Stimulated activated CD4-positive, alpha-beta T cell treated with anti-CD3 and anti-CD28 coated beads, Interleukin-12 subunit alpha, Interleukin-12 subunit beta, amount 100 ng/mL, for 48 hours (primary cell): ENCODE data around the gene GJA1.
"Not testable (repeated sequence)": the region's sequence is repeated elsewhere in the genome, so short reads cannot be mapped to it uniquely, and the experiment has no call there.

Experiments
- DNase-seq, 3 donors: peaks; one replicate each; pipeline ENCODE4 v3.0.0-alpha.2; 2020; ENCODE audit warnings: low read depth in 2 of 3, low spot score in 1 of 3

The GJA1 gene

DNA sequence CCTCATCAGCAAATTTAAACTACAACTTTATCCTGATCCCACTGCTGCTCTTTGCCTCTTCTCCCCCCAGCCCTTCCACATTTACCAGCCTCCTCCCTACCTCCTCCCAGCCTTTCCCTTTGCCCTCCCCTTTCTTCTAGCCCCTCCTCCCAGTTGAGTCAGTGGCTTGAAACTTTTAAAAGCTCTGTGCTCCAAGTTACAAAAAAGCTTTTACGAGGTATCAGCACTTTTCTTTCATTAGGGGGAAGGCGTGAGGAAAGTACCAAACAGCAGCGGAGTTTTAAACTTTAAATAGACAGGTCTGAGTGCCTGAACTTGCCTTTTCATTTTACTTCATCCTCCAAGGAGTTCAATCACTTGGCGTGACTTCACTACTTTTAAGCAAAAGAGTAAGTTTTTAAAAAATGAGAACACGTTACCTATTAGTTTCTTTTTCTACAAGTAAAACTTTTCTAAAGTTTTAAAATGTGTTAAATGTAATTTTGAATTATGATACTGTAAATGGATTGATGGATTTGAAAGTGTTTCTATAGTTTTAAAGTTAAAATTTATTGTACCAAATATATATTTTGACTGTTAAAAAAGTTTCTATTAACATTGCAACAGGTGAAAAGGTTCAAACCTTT lies at the start of gene GJA1:
Gene GJA1 (plus strand): TSS at position 203 of the 626 bp plus-strand sequence. CDS start 11,202 bp downstream, outside the sequence.
- DNase-seq: no peak

- not testable (repeated sequence) for DNase-seq
Observed at GRCh38 chr6:121386551-121386950, 48.9 kb upstream of the GJA1 start.

DNA sequence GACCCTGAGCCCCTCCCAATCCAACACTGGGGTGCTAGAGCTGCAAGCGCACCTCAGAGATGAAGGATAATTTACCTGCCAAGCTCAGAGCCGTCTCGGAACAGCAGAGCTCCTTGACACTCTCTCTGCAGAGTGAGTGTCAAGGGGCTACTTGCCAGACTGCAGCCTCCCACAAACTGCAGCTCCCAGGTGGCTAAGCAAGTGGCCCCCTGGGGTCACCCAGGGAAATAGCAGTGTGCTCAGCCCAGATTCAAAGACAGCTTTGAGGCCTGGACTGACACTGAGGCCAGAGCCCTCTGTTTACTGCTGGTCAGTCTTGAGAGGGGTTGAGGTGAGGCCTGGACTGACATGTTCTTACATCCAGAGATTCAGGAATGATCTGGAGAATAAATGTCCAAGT lies 46.0 kb upstream of the GJA1 start:
- no peak for DNase-seq

DNA sequence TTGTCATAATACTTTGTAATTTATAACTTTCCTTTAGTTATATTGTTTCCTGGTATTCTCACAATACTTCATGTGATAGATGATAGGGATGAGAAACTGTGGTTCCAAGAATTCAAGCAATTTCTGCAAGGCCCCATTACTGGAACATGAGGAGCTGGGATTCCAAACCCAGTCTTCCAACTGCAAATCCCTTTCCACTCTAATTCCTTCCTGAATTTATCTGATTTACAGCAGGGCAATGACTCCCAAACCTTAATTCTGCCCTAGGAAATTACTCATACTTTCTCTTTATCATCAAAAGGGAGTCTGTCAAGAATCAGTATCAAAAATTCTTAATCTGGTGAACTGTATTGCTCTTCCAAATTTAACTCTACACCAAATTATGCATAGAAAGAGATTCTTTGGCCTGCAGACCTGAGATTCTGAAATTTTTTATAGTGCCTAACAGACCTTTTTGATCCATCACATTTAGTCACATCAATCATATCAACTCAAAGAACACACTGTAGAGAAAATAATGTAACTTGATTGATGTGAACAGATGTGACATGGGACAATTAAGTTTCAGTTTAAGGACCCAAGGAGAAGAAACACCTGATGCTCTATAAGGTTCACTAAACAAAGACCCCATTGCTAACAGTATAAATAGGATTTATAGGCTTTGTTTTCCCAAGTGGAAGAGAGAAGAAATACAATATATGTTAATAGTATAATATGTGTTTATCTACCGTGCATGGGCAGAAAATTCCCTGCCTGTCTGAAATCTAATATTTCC lies 41.5 kb upstream of the GJA1 start:
- no peak for DNase-seq

DNA sequence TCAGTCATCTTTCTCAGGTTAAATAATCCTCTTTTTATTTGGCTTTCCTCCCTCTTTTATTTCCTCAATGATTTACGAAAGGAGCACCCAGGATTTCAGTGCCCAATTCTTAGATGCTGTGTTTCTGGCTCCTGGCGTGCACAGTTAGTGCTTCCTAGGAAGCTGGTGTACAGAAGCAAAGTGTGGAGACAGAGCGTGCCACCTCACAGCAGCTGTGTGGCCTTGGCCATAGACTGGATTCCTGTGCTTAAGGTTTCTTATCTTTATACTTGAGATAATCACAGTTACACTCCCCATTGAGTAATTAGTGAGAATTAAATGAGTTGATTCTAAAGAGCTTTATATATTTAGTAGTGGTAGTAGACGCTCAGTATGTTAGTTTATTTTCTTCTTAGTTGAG lies 39.7 kb upstream of the GJA1 start:
- DNase-seq: no peak

DNA sequence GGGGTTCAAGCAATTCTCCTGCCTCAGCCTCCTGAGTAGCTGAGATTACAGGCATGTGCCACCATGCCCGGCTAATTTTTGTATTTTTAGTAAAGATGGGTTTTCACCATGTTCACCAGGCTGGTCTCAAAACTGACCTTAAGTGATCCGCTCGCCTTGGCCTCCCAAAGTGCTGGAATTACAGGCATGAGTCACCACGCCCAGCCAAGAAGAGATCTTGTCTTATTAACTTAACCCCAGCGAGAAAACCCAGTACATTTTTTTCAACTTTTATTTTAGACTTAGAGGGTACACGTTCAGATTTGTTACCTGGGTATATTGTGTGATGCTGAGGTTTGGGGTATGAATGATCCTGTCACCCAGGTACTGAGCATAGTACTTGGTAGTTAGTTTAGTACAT lies 38.3 kb upstream of the GJA1 start:
- not testable (repeated sequence) for DNase-seq

- no peak for DNase-seq
Observed at GRCh38 chr6:121398127-121398526, 37.3 kb upstream of the GJA1 start.

- no peak for DNase-seq
Observed at GRCh38 chr6:121399966-121400365, 35.5 kb upstream of the GJA1 start.

DNA sequence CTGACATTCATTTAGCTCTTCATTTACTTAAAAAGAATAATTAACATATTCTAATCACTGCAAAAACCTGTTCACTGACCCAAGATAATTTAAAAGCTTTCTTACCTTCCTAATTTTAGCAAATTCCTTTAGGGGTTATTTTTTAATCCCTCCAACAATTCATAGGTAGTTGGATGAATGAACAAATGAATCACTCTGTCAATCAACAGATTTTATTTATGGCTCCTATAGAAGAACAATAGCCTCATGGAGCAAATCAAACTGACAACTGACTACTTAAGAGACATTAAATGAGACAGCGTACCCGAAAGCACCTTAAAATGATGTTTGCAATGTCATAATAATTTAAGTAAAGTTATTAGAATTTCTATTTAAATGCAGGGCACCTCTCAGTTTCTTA lies 31.5 kb upstream of the GJA1 start:
- no peak for DNase-seq

GRCh38 chr6:121405306-121405705 lies 30.1 kb upstream of the GJA1 start:
- DNase-seq: no peak

DNA sequence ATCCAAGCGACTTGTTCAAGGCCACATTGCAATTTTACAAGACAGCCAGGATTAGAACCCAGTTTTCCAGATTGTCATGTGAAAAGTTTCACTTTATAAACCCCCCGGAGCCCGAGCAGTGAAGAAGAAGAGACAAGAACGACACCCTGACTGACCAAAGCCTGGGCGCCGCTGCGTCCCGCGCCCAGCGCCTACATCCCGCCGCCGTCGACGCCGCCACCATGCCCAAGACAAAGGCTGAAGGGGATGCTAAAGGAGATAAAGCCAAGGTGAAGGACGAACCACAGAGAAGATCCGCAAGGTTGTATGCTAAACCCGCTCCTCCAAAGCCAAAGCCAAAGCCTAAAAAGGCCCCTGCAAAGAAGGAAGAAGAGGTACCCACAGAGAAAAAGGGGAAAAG lies 27.1 kb upstream of the GJA1 start:
- no peak for DNase-seq

DNA sequence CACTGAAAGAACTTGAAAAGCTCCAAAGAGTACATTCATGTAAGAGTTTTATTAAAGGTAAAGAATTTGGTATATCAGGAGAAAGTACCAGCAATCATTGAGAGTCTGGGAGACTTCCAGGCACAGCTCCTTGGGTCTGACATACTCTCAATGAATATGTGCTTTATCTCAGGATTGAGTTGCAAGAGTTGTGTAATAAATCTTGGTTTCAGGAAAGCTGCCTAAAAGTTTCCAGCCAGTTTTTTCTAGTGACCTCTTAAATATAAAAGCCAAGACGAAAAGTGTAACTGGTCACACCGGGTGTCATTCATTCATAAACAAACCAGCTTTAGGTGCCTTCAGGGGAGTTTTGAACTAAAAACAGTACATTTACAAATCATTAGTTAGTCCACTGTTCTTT lies 21.6 kb upstream of the GJA1 start:
- DNase-seq: no peak

DNA sequence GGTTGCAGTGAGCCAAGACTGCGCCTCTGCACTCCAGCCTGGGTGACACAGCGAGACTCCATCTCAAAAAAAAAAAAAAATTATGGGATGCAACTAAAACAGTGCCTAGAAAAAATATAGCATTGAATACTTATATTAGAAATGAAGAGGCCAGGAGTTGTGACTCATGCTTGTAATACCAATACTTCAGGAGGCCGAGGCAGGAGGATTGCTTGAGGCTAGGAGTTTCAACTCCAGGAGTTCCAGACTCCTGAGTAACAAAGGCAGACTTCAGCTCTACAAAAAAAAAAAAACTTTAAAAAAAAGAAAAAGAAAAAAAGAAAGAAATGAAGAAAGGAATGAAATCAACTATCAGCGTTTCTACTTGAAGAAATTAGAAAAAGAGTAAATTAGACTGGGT lies 17.1 kb upstream of the GJA1 start:
- DNase-seq: no peak

DNA sequence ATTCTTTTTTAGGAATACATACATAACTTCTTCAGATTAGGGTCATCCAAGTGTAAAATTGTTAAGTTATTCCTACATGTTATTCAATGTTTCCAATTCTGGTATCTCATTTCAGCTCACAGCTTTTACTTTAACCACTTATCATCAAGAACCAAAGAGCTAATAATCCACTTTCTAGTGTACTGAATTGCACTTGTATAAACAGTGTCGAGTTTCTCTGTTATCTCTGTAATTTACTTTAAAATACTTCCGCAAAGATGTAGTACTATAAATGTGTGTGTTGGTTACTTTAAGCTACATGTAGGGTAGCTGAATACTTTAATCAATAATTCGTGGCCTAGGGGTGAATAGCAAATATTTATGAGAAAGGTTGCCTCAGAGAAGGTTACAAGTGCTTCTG lies 8.8 kb upstream of the GJA1 start:
- DNase-seq: no peak

DNA sequence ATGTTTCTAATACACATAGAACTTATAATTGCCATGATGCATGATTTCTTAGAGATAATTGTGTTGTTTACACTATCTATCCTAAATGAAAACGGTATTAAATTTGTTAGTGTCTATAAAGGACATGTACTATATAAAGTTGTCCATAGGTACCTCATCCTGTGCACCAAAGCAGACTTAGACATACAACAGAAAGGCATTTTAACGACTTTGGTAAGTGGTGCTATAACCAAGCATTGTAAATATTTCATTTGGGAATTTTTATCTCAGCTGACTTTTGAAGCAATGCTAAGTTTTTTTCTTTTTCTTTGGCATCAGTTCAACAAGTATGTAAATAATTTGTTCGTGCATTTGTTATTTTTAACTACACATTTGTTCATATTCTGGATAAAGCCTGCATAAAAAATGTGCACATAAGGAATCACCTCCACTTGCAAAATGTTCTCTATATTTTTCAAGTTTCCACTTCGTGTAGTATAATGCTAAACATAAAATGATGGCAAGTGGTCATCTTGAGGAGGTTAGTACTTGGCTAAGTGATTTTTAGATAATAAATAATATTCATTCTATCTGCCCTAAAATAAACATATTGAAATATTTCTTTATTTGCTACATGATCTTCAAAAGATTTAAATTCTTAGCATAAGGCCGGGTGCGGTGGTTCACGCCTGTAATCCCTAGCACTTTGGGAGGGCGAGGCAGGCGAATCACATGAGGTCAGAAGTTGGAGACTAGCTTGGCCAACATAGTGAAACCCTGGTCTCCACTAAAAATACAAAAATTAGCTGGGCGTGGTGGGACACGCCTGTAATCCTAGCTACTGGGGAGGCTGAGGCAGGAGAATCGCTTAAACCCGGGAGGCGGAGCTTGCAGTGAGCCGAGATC lies 6.3 kb upstream of the GJA1 start:
- no peak for DNase-seq

GRCh38 chr6:121430514-121431460 lies 4.7 kb upstream of the GJA1 start:
- no peak for DNase-seq

DNA sequence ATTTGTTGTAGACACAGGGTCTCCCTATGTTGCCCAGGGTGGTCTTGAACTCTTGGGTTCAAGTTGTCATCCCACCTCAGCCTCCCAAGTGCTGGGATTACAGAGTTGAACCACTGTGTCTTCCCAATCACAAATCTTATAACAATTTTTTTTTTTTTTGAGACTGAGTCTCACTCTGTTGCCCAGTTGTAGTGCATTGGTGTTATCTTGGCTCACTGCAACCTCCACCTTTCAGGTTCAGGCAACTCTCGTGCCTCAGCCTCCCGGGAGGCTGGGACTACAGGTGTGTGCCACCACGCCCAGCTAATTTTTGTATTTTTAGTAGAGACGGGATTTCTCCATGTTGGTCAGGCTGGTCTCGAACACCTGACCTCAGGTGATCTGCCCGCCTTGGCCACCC lies 3.7 kb upstream of the GJA1 start:
- DNase-seq: not testable (repeated sequence)

- DNase-seq: no peak
Observed at GRCh38 chr6:121434037-121434770, 1.2 kb upstream of the GJA1 start.

- no peak for DNase-seq
Observed at GRCh38 chr6:121436274-121436857, 920 bp downstream of the GJA1 start.
